GM08714 (cell line): ENCODE data around the gene GNAI3.

ENCODE experiments used
- H3K4me3 ChIP-seq: fragments of 200-500 bp; sonication (Bioruptor generic); 2 replicates; pipeline ENCODE4 v1.5.1; 2014; ENCODE audit warnings: mild to moderate bottlenecking, low read length, inconsistent platforms
- ZNF274 ChIP-seq: IDR thresholded peaks from 2 replicates; pipeline ENCODE4 v1.6.1; 2012; ENCODE audit warnings: mild to moderate bottlenecking, low read depth, low read length

The GNAI3 gene

DNA sequence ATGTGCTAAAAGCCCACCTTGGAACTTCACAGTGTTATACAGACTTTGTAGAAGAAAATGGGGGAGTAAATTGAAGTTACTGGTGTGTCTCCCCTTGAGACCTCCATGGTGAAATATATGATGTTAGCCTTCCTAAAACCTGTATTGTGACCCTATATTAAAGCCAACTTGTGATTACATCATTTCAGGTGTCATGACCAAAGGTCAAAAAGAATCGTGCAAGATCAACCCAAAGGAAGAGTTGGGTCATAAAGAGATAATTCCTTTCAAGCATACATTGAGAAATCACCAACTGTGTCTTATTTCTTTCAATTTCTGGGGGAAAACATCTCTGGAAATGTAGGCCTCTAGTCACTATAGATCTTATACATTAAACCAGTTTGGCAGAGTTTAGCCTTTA is 36.4 kb downstream of the GNAI3 start:
- no peak overlapping the region for H3K4me3 ChIP-seq
- TF ChIP-seq ZNF274 = no peak

DNA sequence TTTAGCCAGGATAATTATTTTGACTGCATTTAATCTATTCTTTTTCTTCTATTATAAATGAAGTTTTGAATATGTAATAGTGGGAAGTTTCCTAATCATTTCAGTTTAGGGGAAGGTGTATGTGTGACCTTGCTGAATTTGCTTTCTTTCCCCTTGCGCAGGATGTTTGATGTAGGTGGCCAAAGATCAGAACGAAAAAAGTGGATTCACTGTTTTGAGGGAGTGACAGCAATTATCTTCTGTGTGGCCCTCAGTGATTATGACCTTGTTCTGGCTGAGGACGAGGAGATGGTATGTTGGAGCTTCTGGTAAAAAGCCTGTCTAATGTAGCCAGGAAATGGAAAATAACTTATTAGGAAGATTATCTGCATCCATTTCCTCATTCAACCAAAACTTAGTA is 37.6 kb downstream of the GNAI3 start:
- H3K4me3 ChIP-seq = no peak overlapping the region
- TF ChIP-seq ZNF274 = no peak

DNA sequence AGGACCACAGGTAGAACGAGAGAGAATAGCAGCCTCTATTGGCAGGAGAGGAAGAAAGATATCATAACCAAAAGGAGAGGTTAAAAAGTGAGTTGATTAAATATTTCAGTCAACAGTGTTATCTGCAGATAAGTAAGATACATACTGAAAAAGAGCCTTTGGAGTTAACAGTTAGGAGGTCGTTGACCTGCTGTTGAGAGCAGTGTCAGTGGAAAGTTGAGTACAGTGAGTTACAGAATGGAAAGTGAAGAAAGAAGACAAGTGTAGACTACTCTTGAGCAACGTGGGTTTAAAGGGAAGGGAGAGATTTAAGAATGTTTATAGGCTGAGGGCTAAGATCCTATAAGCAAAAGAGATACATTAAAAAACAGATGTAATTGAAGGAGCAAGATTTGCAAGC is 40.8 kb downstream of the GNAI3 start:
- TF ChIP-seq ZNF274 = no peak

DNA sequence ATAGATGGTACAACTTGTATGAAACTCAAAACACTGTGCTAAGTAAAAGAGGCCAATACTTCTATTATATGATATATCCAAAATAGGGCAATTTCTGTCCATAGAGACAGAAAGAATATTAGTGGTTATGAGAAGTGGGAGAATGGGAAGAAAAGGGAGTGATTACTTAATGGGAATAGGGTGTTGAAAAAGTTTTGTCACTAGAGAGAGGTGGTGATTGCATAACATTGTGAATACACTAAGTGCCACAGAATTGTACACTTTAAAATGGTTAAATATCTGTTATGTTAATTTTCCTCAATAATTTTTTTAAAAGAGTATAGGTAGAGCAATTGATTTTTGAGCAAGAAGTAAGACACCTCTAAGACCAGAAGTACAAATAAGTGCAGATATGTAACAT is 41.3 kb downstream of the GNAI3 start:
- TF ChIP-seq ZNF274 = no peak
- no peak overlapping the region for H3K4me3 ChIP-seq

More for the DNA sequence above, 40.8 kb downstream of the GNAI3 start:
- H3K4me3 ChIP-seq = no peak overlapping the region

DNA sequence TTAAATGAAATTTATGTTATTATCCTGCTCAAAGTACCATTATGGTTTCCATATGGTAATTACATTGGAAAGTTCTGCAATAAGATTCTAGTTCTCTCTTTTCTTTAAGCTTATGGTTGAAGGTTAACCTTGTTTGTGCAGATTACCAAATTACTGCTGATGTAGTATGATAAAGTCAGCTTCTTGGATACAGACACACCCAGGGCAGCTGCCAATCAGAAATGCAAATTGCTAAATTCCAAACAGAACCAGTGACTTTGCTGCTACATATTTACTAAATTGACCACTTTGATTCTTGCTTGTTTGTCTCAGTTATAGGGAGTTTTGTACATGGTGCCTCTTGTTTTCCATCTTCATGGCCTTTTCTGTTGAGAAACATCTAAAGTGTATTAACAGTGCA is 44.5 kb downstream of the GNAI3 start:
- no peak for TF ChIP-seq ZNF274
- no peak overlapping the region for H3K4me3 ChIP-seq

DNA sequence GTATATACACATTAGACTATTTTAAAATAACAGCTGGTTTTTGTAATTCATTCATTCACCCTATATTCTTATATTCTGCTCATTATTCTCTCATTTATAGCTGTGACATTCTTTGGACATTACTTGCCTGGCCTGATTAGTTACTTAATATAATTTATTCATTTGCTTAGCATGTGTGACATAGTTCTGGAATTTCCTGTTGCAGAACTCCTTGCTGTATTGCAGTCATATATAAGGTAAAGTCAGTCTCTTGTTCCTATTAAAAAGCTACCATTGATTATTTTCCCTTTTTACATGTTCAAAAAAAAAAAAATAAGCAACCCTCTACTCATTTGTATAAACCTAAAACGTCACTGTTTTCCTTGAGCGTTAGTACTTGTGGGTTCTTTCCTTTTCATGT is 47.1 kb downstream of the GNAI3 start:
- no peak for TF ChIP-seq ZNF274
- H3K4me3 ChIP-seq = no peak overlapping the region

DNA sequence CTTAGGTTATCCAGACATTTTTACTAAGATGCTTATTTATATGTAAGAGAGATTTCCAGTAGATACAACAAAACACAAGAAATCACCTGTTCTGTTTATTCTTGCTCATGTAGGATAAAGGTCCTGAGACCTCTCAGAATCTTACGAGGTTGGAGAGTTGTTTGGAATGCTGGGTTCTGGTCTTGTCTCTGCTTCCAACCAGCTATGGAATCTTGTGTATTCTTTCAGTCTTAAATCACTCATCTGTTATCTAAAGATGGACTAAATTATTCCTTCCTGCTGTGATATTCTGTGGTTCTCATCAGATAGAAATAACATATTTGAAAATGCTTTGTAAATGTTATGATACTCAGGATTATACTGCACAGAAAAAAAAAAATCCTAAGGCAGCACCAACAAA is 49.7 kb downstream of the GNAI3 start:
- no peak overlapping the region for H3K4me3 ChIP-seq
- TF ChIP-seq ZNF274 = no peak

DNA sequence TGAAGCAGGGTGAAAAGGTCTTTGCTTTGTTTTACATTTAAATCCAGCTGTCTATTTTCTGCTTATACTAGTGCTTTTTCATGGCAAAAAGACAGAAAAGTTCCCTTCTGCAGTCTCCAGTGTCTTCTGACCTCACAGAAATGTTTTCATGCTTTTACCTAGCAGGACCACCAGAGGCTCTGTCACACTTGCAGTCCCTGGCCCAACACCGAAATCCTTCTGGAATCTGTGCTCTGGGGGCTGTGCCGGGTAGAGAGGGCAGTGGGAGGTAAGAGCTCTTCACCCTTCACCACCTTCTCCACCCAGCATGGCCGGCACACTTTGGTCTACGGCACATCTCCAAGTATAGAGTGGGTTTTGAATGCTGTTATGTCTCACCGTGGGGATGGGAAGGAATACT is 50.2 kb downstream of the GNAI3 start:
- no peak for TF ChIP-seq ZNF274
- no peak overlapping the region for H3K4me3 ChIP-seq

DNA sequence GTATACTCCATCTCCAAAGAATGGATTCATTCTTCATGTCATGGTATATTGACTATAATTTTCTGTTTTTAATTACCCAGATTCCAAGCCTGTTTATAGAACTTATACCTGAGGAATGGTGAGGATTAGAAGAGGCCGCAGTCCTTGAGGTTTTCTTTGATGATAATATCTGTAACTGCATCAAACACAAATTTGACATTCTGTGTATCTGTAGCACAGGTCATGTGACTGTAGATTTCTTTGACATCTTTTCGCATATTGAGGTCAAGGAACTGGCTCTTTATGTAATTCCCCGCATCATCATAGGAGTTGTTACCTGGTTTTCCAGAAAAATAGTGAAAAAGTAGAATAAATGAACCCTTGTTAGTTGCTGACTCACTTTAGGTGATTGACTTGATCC is 54.8 kb downstream of the GNAI3 start:
- TF ChIP-seq ZNF274 = no peak
- H3K4me3 ChIP-seq = no peak overlapping the region

DNA sequence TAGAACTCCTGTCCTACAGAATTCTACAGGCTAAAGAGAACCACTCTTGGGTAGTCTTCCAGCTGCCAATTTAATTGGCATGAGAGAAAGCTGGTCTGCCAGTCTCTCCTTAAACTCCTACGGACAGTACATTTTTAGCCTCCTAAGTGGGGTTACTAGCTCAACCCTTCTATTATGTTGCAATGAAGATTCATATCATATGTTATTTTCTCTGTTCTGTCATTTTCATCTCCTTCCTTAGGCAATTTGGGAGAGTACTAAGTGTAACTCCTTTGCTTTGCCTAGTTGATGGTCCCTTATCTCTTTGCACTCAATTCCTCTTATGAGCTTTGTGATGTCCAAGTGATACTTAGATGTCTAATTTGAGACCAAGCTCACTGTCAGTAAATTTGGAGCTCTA is 57.0 kb downstream of the GNAI3 start:
- TF ChIP-seq ZNF274 = no peak
- H3K4me3 ChIP-seq = no peak overlapping the region

DNA sequence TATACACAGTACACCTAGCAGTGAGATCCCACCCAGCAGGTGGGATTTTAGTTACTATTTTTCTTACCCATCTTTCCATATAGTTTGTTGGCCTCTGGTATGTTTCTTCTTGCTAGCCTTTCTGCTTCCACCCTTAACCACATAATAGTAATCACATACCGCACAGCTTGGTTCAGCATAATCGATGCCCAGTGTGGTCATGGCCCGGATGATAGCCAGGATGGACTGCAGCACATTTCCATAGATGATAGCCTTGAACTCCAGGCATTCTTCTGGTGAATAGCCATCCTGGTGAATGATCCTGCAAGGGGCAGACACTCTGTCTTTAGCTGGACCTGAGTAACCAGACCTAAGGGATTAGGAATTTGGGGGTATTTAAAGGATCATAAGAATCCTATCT is 61.5 kb downstream of the GNAI3 start:
- no peak overlapping the region for H3K4me3 ChIP-seq
- no peak for TF ChIP-seq ZNF274

DNA sequence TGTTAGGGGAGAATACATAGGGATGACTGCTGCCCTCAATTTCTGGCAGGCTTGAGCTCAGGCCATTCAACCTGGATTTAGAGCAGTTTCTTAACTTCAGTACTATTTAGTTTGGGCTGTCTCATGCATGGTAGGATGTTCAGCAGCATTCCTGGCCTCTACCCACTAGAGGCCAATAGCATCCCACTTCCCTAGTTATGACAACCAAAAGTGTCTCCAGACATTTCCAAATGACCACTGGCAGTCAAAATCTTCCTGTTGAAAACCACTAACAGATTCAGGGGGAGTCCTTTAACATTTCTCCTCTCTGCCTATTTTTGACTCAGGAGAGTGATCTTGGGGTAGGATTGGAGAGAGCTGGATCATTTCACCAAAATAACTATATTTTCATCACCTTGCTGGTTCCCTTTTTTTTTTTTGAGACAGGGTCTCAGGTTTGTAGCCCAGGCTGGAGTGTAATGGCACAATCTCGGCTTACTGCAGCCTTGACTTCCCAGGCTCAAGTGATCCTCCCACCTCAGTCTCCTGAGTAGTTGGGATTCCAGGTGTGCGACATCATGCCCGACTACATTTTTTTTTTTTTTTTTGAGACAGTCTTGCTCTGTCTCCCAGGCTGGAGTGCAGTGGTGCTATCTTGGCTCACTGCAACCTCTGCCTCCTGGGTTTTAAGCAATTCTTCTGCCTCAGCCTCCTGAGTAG is 62.3 kb downstream of the GNAI3 start:
- no peak overlapping the region for H3K4me3 ChIP-seq
- no peak for TF ChIP-seq ZNF274

DNA sequence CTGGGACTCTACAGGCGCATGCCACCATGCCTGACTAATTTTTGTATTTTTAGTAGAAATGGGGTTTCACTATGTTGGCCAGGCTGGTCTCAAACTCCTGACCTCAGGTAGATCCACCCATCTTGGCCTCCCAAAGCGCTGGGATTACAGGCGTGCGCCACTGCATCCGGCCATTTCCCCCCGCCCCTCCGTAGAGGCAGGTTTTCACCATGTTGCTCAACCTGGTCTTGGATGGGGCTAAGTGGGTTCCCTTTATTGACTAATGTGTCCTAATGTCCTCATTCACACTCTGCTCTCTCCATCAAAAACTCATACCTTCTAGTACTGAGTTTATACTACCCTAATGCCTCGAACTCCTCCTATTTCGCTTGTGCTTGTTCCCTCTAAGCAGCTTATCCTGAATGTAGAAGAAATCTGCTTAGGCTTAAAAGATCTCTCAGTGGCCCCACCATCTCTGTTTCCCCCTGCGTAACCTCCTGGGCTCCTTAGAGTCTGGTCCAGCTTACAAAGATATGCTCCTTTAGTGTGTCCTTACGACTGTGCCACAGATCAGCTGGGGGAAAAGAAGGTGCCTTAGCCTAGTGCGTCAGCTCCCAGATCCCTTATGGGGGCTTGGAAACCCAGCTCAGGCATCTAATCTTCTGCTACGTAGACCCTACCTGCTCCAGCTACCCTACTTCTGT is 63.0 kb downstream of the GNAI3 start:
- no peak overlapping the region for H3K4me3 ChIP-seq
- TF ChIP-seq ZNF274 = no peak

DNA sequence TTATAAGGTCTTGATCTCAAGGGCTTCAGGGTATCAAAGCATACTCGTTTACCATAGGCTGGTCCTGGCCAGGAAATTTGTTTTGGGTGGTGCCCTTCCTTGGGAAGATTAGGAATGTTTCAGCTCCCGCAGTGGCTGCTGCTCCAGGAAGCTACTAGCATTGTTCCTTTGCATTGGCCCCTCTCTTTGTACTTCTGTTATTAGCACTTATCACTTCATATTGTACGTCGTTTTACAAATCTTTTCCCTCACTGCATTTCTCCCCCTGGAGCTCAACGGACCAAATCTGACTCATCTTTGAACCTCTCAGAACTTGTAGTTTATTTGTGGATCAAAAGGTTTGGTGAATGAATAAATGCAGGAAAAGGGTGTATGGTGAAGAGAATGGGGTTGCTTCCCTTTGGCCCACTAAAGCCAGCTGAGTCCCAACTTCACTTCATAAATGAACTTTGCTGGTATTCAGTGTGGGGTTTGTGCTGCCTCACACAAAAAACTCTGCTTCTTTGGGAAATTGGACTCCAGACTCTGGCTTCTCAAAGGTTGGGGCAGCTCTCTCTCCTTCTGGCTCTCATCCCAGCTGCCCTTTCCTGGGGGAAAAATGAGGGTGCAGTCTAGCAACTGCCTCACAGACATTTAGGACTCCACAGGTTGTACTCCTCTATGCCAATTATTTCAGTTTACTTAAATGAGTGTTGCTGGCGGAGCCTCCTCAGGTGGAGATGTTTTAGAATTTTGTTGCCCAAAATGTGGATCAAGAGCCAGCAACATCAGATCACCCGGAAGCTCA is 65.1 kb downstream of the GNAI3 start:
- TF ChIP-seq ZNF274 = no peak
- H3K4me3 ChIP-seq = no peak overlapping the region

DNA sequence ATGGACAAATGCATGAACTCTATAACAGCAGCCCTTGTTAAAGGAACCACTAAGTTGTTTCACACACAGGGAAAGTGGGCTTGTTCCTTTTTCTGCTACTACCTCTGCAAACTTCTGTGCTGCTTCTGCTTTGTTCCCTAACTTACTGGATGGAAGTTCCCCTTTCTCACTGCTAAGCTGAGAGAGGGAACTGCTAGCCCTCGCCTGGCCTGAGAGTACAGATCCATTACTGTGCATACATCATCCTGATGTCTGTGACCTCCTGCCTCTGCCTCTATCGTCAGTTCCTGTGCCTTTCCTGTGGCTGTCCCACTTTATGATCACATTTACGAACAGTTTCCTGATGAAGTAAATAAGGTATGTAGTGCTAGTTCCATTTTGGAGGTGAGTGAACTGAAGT is 67.5 kb downstream of the GNAI3 start:
- no peak overlapping the region for H3K4me3 ChIP-seq
- no peak for TF ChIP-seq ZNF274
